GM12873 (cell line): ENCODE data around the gene ESYT1.

Experiments
- TF ChIP-seq, protein P1 (sequence below): IDR thresholded peaks from 2 replicates; pipeline ENCODE4 v1.5.1; 2012; ENCODE audit warnings: low read depth, mild to moderate bottlenecking, moderate library complexity, low read length, control low read depth; ENCODE audit not compliant: insufficient read depth; ENCODE audit errors: missing control alignments

Gene ESYT1

DNA sequence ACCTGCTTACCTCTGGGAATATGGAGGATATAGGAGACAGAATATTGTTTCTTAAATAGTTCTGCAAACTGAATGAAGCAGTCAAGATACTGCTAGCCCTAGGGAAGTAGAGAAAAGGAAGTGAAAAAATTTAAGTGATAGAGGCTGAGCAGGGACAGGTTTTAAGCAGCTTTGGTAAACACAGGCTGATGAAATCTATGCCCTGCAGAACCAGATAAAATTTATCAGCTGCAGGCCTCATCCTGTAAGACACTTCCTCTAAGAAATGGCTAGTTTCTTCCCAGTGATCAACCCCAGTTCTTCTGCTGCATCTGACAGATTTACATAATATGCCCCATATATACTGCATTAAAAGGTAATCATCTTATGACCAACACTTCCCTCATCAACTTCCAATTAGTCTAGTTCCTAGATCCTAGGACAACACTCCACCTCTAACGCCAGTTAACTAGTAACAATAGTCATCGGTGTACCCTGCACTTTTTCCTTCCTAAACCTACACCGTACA is 1.3 kb upstream of the ESYT1 start:
- TF ChIP-seq, protein P1, sequence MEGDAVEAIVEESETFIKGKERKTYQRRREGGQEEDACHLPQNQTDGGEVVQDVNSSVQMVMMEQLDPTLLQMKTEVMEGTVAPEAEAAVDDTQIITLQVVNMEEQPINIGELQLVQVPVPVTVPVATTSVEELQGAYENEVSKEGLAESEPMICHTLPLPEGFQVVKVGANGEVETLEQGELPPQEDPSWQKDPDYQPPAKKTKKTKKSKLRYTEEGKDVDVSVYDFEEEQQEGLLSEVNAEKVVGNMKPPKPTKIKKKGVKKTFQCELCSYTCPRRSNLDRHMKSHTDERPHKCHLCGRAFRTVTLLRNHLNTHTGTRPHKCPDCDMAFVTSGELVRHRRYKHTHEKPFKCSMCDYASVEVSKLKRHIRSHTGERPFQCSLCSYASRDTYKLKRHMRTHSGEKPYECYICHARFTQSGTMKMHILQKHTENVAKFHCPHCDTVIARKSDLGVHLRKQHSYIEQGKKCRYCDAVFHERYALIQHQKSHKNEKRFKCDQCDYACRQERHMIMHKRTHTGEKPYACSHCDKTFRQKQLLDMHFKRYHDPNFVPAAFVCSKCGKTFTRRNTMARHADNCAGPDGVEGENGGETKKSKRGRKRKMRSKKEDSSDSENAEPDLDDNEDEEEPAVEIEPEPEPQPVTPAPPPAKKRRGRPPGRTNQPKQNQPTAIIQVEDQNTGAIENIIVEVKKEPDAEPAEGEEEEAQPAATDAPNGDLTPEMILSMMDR = no peak

DNA sequence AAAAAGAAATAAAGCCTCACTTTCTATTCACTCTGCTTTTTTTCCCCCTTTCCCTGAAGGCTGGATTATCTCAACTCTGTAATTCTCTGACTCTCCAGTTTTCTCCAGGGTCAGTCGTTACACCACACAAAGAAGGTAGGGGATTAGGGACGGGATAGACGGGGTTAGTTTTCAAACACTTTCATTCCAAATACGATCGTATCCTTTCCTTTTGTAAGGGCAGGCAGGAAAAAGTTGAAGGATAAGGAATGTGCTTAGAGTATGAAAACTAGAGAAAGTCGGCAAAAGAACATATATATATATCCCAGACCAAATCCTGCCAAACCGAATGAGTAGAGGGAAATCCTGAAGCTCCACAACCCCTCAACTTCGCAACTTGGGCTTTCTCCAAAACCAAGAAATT is 581 bp upstream of the ESYT1 start:
- TF ChIP-seq, protein P1 = no peak

DNA sequence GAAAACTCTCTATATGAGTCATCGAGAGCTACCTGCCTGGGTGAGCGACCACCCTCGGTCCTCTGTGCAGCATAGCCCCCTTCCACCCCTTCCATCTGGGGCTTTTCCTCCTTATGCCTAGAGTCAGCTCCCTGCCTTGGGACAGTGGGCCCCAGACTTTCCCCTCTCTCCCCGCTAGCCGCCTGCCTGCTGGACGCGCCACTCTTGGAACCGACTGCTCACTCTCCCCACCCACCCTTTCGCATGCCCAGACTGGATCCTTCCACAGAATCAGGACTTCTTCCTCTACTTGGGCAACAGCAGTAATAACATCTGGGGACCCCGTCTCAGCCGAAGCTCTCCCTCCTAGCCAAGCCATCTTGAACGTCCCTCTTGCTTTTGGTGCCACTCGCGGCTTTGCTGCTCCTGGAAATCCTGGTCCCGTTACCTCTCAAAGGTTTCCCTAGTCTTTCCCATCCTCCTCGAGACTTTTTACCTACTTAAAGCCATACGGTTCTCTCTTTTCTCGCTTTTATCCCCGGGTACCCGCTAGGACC is 671 bp downstream of the ESYT1 start:
- TF ChIP-seq, protein P1 = no peak

DNA sequence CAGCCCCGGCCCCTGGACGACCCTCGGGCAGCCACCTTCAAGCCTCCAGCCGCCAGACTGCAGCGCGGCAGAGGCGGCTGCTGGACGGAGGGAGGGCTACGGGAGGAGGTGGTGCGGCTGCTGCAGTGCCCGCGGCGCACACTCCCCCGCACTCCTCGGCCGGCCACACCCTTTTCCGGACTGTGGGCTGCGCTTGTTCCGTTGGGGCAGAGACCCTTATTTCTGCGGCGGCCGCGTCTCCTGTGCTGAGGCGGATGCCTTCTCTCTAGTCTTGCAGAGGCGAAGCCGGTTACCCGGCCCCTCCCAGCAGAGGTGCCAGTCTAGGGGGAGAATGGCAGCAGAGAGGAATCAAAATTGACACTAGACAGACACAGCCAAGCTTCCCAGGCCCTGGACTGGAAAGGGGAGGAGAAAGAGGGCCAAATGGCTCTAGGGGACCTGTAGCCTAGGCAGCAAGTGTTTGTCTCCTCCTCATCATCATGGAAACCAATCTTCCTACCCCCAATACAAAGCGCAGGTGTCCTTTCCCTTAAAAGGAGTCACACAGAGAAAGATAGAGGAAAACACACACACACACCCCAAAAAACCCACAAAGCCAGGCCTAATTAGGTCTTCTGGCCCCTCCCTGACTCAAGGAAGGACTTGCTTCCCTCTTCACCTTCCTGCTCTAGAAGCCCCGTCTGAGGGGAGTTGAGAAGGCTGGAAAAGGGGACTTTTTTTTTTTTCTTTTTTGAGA is 1.3 kb downstream of the ESYT1 start:
- TF ChIP-seq, protein P1 = no peak

DNA sequence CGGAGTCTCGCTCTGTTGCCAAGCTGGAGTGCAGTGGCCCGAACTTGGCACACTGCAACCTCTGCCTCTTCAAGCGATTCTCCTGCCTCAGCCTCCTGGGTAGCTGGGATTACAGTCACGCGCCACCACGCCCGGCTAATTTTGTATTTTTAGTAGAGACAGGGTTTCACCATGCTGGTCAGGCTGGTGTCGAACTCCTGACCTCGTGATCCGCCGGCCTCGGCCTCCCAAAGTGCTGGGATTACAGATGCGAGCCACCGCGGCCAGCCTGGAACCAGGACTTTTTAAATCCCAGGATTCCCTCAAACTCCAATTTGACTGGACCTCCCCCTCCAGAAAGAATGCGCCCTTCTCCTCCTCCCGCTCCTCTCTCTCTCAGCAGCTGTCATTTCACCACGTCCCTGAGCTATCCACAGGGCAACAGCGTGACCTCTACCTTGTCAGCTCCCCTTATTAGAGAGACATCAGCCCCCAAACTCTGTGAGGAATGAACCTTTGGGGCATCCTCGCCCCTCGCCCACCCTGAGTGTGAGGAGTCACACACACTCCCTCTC is 2.0 kb downstream of the ESYT1 start:
- TF ChIP-seq, protein P1 = no peak

DNA sequence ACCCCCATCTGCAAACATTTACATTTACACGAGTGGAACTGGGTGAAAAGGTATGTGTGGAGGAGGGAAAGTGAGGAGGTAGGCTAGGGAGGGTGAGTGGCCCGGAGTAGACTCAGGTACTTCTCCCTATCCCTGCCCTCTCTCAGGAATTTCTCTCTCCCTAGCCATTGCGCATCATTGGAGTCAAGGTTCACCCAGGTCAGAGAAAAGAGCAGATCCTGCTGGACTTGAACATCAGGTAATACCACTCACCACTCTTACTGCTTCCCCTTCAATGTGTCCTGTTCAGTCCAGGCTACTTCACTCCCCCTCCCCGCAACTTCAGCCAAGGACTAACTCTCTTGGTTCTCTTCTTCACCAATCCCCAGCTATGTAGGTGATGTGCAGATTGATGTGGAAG is 2.8 kb downstream of the ESYT1 start:
- TF ChIP-seq, protein P1 = no peak

DNA sequence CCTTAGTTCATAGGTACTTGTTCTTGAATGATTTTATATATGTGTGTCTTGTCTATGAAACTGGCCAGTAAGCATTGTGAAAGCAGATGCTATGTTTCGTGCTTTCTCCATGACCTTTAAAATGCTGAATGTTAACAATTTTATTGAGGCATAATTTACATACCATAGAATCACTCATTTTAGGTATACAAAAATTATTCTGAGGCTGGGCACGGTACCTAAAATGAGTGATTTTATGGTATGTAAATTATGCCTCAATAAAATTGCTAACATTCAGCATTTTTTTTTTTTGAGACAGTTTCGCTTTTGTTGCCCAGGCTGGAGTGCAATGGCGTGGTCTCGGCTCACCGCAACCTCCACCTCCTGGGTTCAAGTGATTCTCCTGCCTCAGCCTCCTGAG is 6.8 kb downstream of the ESYT1 start:
- TF ChIP-seq, protein P1 = no peak
